Central memory CD4-positive, alpha-beta T cell (primary cell): ENCODE measurements around the gene ATP2C2.
"Not testable (repeated sequence)": the region's sequence is repeated elsewhere in the genome, so short reads cannot be mapped to it uniquely, and the experiment has no call there.

ENCODE experiments used
- DNase-seq: peaks from one replicate; pipeline ENCODE4 v3.0.0; 2022

The ATP2C2 gene

DNA sequence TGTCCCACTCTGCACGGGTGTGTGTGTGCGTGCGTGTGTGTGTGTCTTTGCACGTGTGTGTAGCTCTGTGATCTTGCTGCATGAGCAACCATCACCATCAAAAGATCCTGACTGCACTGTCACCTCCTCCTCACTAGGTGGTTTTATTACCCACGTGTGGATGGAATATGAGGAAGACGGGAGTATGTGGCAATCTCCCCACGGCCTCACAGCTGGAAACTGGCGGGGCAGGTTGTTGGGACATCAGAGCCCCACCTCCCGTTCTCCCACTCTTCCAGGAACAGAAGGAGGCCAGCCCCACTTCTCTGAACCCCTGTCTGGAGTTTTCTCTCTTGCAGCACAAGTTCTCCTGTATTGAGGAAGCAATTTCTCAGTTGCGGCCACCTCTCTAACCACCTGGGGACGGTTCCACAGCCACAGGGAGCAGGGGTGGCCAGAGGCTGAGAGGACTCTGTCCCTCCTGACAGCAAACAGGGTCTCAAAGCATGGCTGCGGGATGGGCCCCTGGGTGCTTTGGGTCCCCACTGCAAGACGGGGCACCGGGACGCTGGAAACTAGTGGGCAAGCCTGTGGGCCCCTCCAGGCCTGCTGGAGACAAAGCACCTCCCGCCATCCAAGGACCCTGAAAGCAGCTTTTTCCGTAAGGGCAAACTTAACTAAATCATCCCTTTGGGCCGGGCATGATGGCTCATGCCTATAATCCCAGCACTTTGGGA is 27.9 kb upstream of the ATP2C2 start:
- no peak for DNase-seq

DNA sequence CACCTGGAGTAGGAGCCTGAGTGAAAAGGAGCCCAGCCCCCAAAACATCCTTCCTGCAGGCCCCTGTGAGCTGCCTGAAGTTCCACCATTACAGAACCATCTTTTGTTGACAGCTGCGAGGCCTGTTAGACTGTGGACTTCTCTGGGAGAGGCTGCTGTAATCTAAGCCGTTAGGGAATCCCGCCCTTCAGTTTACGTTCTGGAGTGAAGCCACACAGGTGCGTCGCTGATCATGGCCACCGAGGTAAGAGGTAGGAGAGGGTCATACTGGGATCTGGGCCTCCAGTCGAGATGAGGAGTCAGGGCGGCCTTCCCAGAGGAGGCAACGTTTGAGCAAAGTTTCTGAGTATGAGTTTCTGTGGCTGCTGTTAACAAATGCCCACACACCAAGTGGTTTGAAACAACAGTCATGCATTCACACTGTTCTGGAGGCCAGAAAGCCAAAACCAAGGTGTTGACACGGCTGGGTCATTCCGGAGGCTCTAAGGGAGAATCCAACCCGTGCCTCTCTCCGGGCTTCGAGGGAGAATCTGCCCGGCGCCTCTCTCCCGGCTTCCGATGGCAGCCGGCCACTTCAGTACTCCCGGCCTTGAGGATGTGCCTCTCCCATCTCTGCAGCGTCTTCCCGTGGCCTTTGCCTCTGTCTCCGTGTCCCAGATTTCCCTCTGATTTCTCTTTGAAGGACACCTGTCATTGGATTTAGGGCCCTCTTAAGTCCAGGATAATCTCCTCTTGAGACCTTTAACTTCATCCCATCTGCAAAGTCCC is 26.6 kb upstream of the ATP2C2 start:
- DNase-seq, result no peak

DNA sequence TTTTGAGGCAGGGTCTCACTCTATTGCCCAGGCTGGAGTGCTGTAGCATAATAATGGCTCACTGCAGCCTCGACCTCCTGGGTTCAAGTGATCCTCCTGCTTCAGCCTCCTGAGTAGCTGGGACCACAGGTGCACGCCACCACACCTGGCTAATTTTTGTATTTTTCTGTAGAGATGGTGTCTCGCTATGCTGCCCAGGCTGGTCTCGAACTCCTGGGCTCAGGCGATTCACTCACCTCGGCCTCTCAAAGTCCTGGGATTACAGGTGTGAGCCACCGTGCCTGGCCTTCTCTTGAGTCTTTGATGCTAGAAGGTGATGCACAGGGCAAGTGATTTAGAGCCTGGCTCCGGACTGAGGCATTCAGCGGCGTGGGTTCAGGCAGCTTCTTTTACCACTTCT is 24.5 kb upstream of the ATP2C2 start:
- not testable (repeated sequence) for DNase-seq

DNA sequence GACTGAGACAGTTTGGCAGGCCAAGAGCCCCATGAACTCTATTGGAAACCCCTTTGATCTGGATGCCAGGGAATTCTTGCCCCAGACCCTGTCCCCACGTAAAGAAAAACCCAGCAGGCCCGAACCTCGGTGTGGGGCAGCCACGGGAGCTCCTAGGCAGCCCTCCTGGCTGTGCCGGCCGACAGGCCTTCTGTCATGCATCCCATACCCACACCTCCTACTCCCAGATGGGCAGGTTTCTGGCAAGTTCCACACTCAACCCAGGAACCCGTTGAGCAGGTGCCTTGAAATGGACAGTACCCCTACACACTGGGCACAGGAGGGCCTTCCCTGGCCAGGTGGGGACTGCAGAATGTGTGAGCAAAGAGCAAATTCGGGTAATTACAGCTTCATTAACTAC is 23.6 kb upstream of the ATP2C2 start:
- no peak for DNase-seq

GRCh38 chr16:84347161-84347560 is 21.2 kb upstream of the ATP2C2 start:
- no peak for DNase-seq

GRCh38 chr16:84348386-84348888 is 19.9 kb upstream of the ATP2C2 start:
- DNase-seq, result no peak

DNA sequence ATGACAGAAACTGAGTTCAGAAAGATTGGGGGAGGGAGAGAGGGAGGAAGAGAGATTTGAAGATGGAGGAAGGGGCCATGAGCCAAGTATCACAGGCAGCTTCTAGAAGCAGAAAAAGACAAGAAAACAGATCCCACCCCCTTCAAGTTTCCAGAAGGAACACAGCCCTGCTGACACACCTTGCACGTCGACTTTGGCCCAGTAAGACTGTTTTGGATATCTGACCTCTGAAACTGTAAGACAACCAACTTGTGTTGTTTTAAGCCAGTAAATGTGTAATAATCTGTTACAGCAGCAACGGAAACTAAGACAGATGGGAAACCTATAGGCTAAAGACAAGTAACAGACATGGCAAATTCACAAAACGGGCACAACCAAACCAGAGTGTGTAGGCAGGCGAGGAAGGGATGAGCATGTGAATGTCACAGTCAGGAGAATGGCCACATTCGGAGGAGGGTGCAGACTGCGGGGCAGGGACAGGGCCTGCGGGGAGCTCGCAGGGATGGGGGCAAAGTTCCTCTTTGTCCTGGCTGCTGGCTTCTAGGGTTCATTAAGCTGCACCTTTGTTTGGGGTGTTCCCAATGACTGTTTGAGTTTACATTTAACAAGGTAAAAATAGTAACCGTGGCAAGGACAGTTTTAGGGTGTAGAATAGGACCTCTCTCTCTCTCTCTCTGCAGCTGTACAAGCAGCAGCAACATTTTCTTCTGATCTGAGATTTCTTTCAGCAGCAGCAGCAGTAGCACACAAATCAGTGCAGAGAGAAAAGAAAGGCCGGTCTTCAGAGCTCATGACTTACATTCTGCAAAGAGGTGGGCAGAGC is 18.3 kb upstream of the ATP2C2 start:
- no peak for DNase-seq

- DNase-seq, result no peak
Measured at GRCh38 chr16:84350685-84351400, 17.5 kb upstream of the ATP2C2 start.

DNA sequence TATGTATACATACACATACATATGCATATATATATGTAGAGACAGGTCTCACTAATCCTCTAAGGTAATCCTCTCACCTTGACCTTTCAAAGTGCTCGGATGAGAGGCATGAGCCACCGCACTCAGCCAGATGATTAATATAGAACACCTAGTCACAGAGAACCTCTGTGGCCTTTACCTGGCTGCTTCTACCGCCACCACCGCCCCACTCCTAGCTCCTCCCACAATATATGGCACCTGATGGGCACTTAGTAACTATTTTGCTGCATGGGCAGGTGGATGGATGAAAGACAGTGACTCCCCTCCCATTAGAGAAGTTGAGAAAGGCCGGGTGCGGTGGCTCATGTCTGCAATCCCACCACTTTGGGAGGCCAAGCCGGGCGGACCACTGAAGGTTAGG is 16.7 kb upstream of the ATP2C2 start:
- no peak for DNase-seq

DNA sequence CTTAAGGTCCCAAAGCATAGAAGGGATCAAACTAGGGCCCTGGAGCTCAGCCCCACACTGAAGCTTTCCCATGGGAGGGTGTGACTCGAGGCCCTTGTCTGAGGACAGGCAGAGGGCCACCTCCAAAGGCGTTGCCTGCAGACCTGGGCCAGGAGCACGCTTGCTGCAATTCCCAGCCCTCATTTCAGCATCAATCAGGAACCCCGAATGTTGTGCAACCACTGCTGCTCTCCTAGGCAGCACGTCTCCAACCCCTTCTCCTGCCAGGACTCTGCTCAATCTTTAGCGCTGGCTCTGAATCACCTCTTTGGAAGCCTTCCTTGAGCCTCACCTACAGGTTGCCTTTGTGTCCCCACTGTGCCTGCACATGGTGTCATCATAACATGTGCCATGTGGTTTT is 14.0 kb upstream of the ATP2C2 start:
- no peak for DNase-seq

DNA sequence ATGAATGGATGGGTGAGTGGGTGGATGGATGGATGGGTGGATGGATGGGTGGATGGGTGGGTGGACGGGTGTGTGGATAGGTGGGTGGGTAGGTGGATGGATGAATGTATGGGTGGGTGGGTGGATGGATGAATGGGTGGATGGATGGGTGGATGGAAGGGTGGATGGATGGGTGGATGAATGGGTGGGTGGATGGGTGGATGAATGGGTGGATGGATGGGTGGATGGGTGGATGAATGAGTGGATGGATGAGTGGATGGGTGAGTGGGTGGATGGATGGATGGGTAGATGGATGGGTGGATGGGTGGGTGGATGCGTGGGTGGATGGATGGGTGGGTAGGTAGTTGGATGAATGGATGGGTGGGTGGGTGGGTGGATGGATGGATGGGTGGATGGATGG is 13.2 kb upstream of the ATP2C2 start:
- DNase-seq, result no peak

- no peak for DNase-seq
Measured at GRCh38 chr16:84356176-84356575, 12.2 kb upstream of the ATP2C2 start.

- DNase-seq, result no peak
Measured at GRCh38 chr16:84356591-84357116, 11.7 kb upstream of the ATP2C2 start.

GRCh38 chr16:84357191-84357651 is 11.1 kb upstream of the ATP2C2 start:
- DNase-seq, result no peak

GRCh38 chr16:84358601-84359295 is 9.6 kb upstream of the ATP2C2 start:
- DNase-seq, result no peak

DNA sequence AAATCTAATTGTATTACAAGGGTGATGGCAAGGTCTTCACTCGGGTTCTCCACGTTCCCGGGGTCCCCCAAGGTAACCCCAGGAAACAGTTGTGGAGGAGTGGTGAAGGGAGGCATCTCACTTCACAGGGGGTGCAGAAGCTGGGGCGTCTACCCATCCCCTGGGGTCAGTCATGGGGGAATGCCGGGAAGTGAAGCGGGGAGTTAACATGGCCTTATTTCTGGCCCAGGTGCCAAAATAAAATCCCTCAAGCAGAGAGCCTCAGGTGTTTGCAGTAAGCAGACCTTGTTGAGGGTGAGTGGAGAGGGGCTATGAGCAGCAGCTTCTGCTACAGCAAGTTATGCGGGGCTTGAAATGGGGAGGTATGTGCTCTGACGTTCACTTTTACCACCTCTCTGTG is 9.0 kb upstream of the ATP2C2 start:
- DNase-seq, result no peak

DNA sequence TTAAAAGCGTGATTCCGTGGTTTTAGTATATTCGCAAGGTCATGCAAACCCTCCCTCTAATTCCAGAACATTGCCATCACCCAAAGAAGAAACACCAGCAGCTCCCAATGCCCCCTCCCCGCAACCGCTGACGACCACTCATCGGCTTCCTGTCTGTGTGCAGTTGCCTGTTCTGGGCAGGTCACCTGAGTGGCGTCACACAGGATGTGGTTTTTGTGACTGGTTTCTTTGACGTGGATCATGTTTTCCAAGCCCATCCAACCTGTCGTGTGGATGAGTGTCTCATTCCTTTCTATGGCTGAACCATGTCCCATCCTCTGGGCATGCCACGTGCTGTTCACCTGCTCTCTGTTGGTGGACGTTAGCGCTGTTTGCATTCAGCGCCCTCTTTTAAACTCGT is 8.2 kb upstream of the ATP2C2 start:
- DNase-seq, result peak; percentile 33

DNA sequence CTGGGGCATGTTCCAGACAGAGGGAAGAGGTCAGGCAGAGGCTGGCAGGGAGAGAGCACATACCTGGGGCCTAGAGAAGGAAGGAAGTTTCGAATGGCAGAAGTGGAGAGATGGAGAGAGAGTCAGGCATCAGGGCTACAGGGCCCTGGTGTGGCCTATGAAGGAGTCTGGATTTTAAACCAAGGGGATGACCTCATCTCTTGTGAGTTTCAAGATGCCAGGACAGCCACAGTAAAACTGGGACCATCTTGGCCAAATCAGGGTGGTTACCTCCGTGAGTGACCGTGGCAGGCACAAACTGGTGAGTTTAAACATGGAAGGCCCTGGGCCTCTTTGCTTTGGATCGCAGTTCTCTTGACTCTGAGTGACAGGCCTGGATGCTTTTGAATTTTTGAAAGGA is 7.6 kb upstream of the ATP2C2 start:
- DNase-seq, result no peak

GRCh38 chr16:84361546-84361945 is 6.8 kb upstream of the ATP2C2 start:
- DNase-seq, result no peak

DNA sequence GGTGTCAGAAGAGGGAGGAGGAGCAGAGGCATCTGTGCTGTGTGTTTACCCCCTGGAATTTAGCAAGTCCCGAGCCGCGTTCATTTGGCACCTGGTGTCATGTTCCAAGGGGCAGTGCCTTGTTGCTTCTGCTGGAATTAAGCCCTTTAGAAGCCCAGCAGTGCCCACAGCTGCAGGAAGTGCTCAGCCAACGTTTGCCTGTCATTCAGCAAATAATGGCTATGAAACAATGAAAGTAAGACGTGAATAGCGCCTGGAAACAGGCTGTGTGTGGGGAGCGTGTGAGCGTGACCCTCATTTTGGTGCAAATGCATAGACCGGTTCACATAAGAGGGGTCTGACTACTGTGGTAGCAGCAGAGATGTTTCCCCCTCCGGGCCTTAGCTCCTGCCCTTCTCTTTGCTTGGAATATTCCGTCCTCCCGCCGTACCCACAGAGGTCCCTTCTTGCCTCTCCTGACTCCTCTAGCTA is 5.8 kb upstream of the ATP2C2 start:
- no peak for DNase-seq

DNA sequence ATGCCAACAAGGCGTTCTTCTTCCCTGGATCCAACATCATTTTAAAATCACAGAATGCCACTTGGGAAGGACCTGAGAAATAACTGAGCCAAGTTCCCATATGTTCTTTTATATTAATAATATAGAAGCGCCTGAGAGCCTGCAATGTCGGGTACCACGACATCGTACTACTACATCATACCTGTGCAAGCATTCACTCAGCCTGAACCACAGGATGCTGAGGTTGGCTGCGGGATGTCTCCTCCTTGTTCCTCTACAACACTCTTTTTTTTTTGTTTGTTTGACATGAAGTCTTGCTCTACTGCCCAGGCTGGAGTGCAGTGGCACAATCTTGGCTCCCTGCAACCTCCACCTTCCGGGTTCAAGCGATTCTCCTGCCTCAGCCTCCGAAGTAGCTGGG is 2.1 kb upstream of the ATP2C2 start:
- no peak for DNase-seq

DNA sequence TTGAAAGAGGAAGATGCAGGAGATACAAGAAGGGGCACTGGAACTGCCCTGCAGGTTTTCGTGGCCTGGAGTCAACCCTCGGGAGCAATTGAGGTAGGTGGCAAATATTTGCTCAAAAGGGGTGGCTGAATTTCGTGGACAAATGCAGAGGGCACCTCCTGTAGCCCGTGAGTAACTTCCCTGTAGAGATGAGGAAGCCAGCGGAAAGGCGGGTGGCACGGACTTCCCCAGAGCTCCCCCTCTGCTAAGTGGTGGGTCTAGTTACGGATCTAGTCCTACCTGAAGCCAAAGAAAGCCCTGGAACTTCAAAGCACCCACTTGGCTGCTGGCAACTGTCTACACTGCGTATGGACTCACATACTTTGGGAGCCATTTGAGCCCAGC is 1.0 kb upstream of the ATP2C2 start:
- DNase-seq, result no peak
